Measurements from ENCODE around the gene SLC25A21.

The SLC25A21 gene

DNA sequence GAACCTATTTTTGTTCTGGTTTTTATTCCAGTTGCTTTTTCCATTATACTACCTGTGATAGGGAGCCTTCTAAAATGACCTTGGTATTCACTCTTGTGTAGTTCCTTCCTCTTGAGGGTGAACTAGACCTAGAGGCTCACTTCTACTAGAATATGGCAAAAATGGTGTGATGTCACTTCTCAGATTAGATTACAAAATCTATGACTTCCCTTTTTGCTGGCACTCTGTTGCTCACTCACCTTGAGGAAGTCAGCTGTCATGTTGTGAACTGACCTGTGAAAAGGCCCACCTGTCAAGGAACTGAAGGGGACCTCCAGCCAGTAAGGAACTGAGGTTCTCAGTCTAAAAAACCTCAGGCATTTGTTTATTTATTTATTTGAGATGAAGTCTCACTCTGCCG, 31.0 kb upstream of the SLC25A21 start:
- no peak overlapping the region for H3K4me3 ChIP-seq (replicated peaks; ENCODE audit: low read depth, low read length)
- DNase-seq (ENCODE audit: extremely low read depth, insufficient read length), result no peak
- TF ChIP-seq, protein P1, sequence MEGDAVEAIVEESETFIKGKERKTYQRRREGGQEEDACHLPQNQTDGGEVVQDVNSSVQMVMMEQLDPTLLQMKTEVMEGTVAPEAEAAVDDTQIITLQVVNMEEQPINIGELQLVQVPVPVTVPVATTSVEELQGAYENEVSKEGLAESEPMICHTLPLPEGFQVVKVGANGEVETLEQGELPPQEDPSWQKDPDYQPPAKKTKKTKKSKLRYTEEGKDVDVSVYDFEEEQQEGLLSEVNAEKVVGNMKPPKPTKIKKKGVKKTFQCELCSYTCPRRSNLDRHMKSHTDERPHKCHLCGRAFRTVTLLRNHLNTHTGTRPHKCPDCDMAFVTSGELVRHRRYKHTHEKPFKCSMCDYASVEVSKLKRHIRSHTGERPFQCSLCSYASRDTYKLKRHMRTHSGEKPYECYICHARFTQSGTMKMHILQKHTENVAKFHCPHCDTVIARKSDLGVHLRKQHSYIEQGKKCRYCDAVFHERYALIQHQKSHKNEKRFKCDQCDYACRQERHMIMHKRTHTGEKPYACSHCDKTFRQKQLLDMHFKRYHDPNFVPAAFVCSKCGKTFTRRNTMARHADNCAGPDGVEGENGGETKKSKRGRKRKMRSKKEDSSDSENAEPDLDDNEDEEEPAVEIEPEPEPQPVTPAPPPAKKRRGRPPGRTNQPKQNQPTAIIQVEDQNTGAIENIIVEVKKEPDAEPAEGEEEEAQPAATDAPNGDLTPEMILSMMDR (IDR thresholded peaks at IDR 0.05; ENCODE audit: insufficient read depth, low read length, poor library complexity, severe bottlenecking), result no peak
- H3K36me3 ChIP-seq (ENCODE audit: control insufficient read depth, insufficient read depth, low read length), result no peaks in the 10 kb centered on the region
- no peaks in the 10 kb centered on the region for H3K27me3 ChIP-seq (replicated peaks; ENCODE audit: control insufficient read depth, insufficient read depth, low read length)

DNA sequence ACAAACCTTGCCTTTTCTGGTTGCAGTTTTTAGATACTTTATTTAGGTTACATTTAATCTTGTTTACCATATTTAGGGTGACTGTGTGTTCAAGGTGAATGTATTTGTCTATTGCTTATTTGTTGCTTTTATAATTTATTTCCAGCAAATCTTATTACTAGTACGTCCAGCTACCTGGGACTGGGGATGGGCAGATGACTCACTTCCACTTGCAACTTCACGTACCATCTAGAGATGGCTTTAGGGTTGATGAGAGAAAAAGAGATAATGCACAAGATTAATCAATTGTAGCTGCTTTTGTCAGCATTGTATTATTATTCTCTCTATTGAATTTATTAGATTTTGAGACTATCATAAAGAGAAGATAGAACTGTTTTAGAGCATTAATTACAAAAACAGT, 30.4 kb upstream of the SLC25A21 start:
- no peak for DNase-seq (ENCODE audit: extremely low read depth, insufficient read length)
- TF ChIP-seq, protein P1 (IDR thresholded peaks at IDR 0.05; ENCODE audit: insufficient read depth, low read length, poor library complexity, severe bottlenecking), result no peak

DNA sequence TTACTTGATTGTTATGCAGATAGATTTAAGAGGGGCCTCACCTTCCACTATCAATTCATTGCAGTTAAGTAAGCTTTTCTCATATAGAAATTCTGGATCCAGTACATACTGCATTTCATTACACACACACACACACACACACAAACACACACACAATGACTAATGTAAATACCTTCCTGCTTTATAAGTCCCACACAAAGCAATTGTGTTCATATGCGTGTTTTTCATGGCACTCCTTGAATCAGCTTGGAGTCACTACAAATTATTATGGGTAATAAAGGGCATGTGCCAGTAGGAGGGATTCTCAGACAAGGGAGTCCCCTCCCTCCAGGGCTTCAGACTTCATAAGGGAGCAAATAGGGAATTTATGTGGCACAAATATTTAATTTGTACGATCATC, 29.9 kb upstream of the SLC25A21 start:
- Histone ChIP-seq H3K27me3 (replicated peaks; ENCODE audit: control insufficient read depth, insufficient read depth, low read length) (no peaks in the 10 kb centered on the region), H3K36me3 (ENCODE audit: control insufficient read depth, insufficient read depth, low read length) (no peaks in the 10 kb centered on the region), H3K4me3 (replicated peaks; ENCODE audit: low read depth, low read length) (no peak overlapping the region)
- TF ChIP-seq, protein P1 (IDR thresholded peaks at IDR 0.05; ENCODE audit: insufficient read depth, low read length, poor library complexity, severe bottlenecking), result no peak
- no peak for DNase-seq (ENCODE audit: extremely low read depth, insufficient read length)

More for the DNA sequence above, 30.4 kb upstream of the SLC25A21 start:
- H3K27me3 ChIP-seq (replicated peaks; ENCODE audit: control insufficient read depth, insufficient read depth, low read length), result no peaks in the 10 kb centered on the region
- no peak overlapping the region for H3K4me3 ChIP-seq (replicated peaks; ENCODE audit: low read depth, low read length)
- no peaks in the 10 kb centered on the region for H3K36me3 ChIP-seq (ENCODE audit: control insufficient read depth, insufficient read depth, low read length)

DNA sequence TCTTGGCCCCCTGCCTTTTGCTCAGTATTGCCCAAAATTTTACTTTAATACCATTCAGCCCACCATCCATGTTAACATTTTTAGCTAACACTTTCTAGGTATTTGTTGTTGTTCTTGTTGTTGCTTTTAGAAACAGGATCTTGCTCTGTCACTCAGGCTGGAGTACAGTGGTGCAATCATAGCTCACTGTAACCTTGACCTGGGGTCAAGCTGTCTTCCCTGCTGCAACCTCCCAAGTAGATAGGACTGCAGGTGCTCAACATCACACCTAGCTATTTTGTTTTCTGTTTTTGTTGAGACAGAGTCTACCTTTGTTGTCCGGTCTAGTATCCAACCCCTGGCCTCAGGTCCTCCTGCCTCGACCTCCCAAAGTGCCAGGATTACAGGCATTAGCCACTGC, 29.3 kb upstream of the SLC25A21 start:
- no peak for DNase-seq (ENCODE audit: extremely low read depth, insufficient read length)
- H3K4me3 ChIP-seq (replicated peaks; ENCODE audit: low read depth, low read length), result no peak overlapping the region
- no peaks in the 10 kb centered on the region for H3K27me3 ChIP-seq (replicated peaks; ENCODE audit: control insufficient read depth, insufficient read depth, low read length)
- H3K36me3 ChIP-seq (ENCODE audit: control insufficient read depth, insufficient read depth, low read length), result no peaks in the 10 kb centered on the region
- TF ChIP-seq, protein P1 (IDR thresholded peaks at IDR 0.05; ENCODE audit: insufficient read depth, low read length, poor library complexity, severe bottlenecking), result no peak

DNA sequence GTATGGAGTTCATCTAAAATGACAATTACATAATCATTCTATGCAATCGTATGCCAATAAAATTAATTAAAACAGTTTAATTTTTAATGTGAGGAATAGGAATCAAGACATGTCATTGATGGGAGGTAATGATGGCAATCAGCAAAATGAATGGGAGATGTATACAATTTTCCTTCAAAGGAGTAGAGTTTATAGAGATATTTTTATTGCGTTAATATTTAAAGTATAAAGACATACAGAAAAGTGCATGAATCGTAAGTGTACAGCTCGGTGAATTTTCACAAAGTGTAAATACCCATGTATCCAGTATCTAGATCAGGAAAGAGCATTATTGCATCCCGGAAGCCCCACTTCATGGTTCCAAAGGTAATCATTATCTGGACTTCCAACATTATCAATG, 26.5 kb upstream of the SLC25A21 start:
- Histone ChIP-seq H3K4me3 (replicated peaks; ENCODE audit: low read depth, low read length) (no peak overlapping the region), H3K36me3 (ENCODE audit: control insufficient read depth, insufficient read depth, low read length) (no peaks in the 10 kb centered on the region), H3K27me3 (replicated peaks; ENCODE audit: control insufficient read depth, insufficient read depth, low read length) (no peaks in the 10 kb centered on the region)
- DNase-seq (ENCODE audit: extremely low read depth, insufficient read length), result no peak
- TF ChIP-seq, protein P1 (IDR thresholded peaks at IDR 0.05; ENCODE audit: insufficient read depth, low read length, poor library complexity, severe bottlenecking), result no peak

DNA sequence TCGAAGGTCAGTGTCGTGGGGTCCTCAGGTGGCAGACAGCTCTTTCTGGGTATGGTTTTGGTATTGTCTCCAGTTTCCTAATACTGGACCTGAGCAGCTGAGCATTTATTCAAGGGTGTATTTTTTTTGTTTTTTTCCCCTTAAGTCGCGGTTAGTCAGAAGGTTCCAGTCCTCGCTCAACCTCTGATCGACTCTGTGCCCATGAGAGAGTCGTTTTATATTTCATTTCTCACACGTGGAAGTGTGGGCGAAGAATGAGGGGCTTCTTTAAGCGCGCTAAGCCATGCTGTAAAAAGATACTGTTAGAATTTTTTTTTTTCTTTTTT, 25.8 kb upstream of the SLC25A21 start:
- H3K27me3 ChIP-seq (replicated peaks; ENCODE audit: control insufficient read depth, insufficient read depth, low read length), result no peaks in the 10 kb centered on the region
- no peak for DNase-seq (ENCODE audit: extremely low read depth, insufficient read length)
- no peak overlapping the region for H3K4me3 ChIP-seq (replicated peaks; ENCODE audit: low read depth, low read length)
- H3K36me3 ChIP-seq (ENCODE audit: control insufficient read depth, insufficient read depth, low read length), result no peaks in the 10 kb centered on the region
- TF ChIP-seq, protein P1 (IDR thresholded peaks at IDR 0.05; ENCODE audit: insufficient read depth, low read length, poor library complexity, severe bottlenecking), result no peak
